HG03457 (cell line): ENCODE results near the gene PCDHGC3.

Experiments used
- ATAC-seq: cut with Tn5 transposase; IDR thresholded peaks from one replicate; pipeline ENCODE4 v1.9.1; 2021; ENCODE audit warnings: moderate number of reproducible peaks; ENCODE audit not compliant: unreplicated experiment

Gene PCDHGC3

DNA sequence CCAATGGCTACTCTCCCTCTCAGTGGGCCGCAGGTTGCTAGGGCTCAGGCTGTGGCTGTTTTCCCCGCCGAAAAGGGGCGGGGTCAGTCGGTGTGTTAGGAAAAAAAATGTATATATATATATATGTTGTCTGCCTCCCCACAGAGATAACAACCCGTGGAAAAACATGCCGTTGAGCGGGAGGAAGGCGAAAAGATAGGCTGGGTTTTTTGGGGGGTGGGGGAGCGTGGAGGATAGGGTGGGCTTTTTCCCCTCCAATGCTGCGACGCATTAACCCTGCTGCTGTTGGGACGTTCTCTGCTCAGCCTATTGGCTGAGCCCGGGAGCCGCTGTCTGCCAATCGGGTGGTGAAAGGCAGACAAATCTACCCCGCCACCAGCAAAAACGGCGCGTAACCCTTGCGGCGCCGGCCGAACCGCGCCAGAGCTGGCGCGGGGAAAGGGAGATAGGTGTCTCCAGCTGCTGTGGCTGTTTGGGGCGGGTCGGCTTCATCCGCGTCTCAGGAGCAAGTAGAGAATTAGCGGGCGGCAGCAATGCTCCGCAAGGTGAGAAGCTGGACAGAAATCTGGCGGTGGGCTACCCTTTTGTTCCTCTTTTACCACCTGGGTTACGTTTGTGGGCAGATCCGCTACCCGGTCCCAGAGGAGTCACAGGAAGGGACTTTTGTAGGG lies 9.0 kb downstream of the PCDHGC3 start, which contains the start of gene PCDHGC4:
TSS of gene PCDHGC4 (plus strand) at position 390 of the 671 bp plus-strand sequence. CDS start at position 534, 144 bp downstream.
- no peak for ATAC-seq

DNA sequence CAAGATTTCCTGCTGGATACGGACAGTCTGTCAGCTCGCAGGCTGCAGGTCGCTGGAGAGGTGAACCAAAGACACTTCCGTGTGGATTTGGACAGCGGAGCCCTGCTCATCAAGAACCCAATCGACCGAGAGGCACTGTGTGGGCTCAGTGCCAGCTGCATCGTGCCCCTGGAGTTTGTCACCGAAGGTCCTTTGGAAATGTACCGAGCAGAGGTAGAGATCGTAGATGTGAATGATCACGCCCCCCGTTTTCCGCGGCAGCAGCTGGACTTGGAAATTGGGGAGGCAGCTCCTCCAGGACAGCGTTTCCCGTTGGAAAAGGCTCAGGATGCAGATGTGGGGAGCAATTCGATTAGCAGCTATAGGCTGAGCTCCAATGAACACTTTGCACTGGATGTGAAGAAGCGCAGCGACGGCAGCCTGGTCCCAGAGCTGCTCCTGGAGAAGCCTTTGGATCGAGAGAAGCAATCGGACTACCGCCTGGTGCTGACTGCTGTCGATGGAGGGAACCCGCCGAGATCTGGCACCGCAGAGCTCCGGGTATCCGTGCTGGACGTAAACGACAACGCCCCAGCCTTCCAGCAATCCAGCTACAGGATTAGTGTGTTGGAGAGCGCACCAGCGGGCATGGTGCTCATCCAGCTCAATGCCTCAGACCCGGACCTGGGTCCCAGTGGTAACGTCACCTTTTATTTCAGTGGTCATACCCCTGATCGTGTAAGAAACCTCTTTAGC lies 9.7 kb downstream of the PCDHGC3 start:
- ATAC-seq = no peak

DNA sequence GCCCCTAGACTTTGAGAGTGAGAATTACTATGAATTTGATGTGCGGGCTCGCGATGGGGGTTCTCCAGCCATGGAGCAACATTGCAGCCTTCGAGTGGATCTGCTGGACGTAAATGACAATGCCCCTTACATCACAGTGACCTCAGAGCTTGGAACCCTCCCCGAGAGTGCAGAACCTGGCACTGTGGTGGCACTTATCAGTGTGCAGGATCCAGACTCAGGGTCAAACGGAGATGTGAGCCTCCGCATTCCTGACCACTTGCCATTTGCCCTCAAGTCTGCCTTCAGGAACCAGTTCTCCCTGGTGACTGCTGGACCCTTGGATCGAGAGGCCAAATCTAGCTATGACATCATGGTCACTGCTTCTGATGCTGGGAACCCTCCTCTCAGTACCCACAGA lies 10.3 kb downstream of the PCDHGC3 start:
- no peak for ATAC-seq

DNA sequence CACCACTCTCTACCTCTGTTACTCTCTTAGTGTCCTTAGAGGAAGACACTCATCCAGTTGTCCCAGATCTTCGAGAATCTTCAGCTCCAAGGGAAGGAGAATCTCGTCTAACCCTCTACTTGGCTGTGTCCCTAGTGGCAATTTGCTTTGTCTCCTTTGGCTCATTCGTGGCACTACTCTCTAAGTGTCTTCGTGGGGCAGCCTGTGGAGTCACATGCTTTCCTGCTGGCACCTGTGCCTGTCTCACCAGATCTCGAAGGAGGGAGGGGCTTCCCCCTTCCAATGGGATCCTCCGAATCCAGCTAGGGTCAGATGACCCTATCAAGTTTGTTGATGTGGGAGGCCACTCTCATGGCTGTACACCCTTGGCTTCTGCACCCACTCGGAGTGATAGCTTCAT lies 11.4 kb downstream of the PCDHGC3 start:
- no peak for ATAC-seq

DNA sequence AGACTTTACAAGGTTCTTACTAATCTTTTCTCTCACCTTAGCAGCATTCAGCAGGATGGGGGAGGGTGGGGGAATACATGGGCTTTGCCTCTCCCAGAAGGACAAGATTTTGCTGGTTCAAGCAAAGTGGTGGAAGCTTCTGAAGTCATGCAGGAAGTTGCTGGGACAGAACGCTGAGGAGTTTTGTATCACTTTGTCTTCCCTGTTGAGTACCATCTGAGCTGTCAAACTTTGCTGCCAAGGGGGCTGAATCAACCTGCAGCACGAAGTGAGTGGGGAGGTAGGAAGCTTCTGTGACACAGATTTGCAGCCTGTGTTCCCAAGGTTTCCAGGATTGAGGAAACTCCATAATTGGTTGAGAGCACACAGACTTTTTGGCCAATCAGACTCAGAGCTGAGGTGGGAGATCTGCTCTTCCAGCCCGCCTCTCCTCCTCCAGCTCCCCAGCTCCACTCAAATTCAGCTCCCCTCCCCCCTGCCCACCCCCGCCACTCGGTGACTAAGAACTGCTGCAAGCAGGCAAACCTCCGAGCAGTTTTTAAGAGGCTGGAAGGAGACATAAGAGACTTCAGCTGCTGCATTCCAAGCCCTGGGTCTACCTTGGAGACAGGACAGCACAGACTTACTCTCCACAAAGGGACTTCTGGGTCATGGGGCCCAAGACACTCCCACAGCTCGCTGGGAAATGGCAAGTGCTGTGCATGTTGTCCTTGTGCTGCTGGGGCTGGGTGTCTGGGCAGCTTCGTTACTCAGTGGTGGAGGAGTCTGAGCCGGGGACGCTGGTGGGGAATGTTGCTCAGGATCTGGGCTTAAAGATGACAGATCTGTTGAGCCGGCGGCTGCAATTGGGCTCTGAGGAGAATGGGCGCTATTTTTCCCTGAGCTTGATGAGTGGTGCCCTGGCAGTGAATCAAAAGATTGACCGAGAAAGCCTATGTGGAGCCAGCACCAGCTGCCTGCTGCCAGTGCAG lies 13.1 kb downstream of the PCDHGC3 start, which contains the start of gene PCDHGC5:
TSS of gene PCDHGC5 (plus strand) at position 491 of the 971 bp plus-strand sequence. CDS start at position 651, 160 bp downstream.
- no peak for ATAC-seq

DNA sequence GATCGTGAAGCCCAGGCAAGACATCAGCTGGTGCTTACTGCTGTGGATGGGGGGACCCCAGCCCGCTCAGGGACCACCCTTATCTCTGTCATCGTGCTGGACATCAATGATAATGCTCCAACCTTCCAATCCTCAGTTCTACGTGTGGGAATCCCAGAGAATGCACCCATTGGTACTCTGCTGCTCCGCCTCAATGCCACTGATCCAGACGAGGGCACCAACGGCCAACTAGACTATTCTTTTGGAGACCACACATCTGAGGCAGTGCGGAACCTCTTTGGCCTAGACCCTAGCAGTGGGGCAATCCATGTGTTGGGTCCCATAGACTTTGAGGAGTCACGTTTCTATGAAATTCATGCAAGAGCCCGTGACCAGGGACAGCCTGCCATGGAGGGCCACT lies 14.1 kb downstream of the PCDHGC3 start:
- ATAC-seq = no peak

DNA sequence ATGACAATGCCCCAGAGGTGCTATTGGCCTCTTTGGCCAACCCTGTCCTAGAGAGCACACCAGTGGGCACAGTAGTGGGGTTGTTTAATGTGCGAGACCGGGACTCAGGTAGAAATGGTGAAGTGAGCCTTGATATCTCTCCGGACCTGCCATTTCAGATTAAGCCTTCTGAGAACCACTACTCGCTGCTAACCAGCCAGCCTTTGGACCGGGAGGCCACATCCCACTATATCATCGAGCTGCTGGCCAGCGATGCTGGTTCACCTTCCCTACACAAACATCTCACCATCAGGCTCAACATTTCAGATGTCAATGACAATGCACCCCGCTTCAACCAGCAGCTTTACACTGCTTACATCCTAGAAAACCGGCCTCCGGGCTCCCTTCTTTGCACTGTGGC lies 14.5 kb downstream of the PCDHGC3 start:
- ATAC-seq = no peak

DNA sequence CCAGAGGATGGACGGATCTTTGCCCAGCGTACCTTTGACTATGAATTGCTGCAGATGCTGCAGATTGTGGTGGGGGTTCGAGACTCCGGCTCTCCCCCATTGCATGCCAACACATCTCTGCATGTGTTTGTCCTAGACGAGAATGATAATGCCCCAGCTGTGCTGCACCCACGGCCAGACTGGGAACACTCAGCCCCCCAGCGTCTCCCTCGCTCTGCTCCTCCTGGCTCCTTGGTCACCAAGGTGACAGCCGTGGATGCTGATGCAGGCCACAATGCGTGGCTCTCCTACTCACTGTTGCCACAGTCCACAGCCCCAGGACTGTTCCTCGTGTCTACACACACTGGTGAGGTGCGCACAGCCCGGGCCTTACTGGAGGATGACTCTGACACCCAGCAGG lies 15.0 kb downstream of the PCDHGC3 start:
- no peak for ATAC-seq

DNA sequence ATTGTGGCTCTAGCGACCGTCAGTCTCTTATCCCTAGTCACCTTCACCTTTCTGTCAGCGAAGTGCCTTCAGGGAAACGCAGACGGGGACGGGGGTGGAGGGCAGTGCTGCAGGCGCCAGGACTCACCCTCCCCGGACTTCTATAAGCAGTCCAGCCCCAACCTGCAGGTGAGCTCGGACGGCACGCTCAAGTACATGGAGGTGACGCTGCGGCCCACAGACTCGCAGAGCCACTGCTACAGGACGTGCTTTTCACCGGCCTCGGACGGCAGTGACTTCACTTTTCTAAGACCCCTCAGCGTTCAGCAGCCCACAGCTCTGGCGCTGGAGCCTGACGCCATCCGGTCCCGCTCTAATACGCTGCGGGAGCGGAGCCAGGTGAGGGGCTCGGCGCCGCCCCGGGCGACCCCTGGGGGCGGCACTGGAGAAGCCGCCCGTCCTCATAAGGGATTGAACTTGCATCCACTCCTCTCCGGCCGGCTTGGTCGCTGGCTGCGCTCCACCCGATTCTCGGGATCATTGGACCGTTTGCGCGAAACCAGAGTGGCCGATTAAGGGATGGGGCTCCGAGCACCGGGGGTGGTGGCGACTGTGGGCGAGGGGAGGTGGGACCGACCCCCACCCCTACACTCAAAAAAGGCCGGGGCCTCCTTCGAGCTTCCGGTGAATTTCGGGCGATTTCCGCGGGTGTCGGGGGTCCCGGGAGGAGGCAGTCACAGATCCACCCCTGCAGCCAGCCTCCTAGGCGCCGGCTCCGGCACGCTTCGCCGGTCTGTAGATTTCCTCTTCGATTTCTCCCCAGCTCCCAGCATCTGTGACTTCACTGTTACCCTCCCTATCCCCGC lies 15.8 kb downstream of the PCDHGC3 start:
- ATAC-seq = no peak

DNA sequence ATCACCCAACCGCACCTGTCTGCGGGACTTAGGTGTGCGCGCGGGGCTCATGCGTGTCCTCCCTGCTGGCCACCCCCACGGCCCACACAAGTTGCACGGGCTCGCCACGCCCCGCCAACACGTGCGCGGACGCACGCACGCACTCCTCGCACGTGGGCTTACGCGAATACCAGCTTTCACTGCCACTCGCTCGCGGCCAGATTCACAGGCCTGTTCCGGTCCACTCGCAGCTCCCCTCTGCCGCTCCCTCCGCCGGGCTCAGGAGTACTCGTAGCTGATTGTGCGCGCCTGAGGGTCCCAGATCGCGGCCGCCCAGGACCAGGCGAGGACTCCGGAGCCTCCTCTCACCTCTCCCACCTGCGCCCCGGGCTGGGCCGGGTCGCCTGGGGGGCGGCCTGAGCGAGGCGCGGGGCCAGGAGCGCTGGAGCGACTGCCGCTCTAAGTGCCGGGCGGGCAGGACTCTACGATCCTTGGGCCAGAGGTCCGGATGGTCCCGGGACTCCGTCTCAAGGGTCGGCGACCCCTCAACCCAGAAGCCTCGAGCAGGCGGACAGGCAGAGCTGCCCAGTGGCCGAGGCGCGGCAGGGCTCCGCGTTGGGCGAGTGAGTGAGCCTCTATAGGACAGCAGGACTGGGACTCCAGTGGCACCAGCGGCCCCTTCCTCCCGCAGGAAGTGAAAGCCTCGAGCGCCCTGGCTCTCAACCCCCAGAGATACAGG lies 16.6 kb downstream of the PCDHGC3 start:
- ATAC-seq = no peak

DNA sequence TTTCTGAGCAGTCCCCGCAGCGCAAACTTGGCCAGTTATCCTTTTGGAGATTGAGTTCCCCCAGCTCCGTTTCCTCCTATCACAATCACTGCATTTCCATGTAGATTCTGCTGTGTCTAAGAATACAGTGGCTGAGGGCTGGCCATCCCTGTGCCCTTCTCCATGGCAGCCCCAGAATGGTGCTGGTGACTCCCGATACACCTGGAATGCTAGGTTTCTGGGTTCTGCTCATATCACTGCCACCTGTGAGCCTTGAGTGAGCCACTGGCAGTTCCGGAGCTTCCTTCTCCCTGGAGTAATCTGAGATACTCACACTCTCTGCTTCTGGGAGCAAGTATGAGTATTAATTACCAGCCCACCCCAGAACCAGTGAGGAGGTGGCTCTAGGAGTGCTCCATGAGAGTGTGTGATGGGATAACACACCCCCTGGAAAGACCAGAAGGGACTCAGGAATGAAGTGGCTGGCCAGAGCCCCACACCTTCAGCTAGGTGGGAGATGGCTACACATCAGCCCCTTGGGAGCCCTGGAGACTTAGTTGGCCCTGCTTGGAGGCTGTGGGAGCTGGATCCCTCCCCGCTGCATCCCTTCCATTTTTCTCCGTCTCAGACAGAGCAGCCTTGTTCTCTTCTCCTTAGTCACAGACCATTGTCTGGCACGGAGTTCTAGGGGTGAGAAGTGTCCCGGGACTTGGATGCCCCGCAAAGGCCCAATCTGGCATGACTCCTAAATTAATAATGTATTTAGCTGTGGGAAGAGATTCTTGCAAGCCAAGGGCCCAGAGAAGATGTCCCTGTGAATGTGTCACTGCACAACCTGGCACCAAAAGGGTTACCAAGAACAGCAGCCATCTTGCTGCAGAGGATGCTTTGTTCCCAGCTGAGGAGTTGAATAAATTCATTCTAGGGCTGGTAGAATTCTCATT lies 18.0 kb downstream of the PCDHGC3 start:
- ATAC-seq = no peak

DNA sequence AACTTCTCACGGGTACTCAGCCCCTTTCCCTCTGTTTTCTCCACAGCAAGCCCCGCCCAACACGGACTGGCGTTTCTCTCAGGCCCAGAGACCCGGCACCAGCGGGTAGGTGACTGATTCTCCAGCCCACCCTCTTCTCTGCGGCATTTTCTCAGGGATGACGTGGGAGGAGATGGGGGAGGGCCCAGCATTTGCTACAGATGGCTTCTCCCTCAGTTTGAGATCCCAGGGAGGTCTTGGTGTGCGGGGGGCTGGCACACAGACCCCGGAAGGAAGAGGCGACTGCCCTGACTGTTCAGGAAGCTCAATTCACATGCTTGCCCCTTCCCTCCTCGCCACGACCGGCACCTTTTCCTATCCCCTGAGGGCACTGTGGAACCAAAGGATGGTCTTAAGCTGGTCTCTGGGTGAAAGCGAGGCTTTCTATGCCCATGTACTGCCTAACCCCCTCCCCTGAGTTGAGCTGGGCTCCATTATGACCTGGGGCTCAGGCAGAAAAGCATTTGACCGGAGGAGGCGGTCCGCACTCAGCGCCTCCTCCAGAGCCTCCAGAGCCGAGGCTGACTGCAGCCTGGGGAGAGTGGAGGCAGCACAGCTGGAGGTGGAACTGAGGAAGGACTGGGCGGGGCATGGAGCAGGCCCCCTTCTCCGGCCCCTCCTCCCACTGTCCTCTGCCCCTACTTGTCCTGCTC lies 19.1 kb downstream of the PCDHGC3 start:
- no peak for ATAC-seq

DNA sequence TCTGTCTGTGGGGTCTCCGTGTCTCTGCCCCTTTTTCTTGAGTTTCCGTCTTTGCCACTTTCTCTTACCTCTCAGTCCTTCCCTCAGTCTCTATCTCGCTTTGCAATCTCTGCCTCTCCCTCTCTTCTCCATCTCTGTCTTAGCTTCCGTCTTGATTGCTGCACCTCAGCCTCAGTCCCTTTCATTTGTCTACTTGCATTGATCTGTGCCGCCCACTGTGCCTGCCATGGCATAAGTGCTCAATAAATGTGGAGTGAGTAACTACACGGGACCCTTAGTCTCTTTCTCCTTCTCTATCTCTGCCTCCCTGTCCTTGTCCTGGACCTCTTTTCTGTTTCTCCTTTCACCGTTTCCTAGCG lies 19.7 kb downstream of the PCDHGC3 start:
- ATAC-seq = no peak

DNA sequence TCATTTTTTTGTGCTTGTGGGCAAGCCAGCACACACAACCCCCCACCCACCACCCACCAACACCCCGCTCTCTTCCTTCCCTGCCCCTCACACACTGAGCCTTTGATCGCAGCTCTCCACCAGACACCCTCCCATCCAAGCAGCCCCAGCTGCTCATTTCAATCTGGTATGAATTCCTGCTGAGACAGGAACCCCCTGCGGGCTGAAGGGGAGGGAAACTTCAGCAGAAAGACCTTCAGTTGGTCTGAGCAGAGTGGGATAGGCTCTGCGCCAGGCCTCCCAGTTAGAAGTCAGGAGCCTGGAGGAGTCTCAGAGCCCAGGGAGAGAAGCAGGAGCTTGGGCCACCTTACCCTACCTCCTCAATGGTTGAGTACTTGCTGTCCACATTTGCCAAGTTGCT lies 20.3 kb downstream of the PCDHGC3 start:
- ATAC-seq = no peak

DNA sequence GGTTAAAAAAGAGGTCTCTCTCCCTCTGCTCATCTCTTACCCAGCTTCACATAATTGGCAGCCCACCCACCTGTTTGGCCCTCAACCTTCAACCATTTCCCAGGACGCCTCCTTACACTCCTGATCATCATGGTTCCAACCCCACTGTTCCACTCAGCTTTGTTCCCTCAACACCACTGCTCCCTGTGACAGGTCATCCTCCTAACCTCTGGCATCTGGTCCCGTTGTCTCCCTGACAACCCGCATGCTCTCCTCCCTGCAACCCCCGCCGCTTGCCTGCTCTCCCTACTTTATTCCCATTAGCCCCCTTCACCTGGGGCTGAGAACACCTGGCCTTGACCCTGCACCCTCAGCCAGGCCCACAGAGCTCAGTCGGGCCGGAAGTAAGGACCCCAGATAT lies 26.0 kb downstream of the PCDHGC3 start:
- no peak for ATAC-seq

DNA sequence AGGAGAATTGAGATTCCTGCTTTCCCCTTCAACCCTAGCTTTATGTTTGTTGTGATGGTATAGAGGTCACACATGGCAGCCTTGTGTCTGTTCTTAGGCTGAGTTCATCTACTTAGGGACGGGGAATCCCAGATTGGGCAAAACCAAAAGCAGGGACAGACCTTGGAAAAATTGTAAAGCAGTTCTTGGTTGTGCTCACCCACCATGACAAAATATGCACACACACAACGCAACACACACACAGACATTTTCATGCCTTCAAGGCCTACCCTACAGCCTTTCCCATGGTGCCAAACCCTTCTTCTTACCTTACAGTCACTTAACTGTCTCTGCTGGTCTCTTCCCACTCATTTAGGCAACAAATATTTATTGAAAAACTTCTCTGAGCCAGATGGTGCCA lies 27.9 kb downstream of the PCDHGC3 start:
- ATAC-seq = no peak

DNA sequence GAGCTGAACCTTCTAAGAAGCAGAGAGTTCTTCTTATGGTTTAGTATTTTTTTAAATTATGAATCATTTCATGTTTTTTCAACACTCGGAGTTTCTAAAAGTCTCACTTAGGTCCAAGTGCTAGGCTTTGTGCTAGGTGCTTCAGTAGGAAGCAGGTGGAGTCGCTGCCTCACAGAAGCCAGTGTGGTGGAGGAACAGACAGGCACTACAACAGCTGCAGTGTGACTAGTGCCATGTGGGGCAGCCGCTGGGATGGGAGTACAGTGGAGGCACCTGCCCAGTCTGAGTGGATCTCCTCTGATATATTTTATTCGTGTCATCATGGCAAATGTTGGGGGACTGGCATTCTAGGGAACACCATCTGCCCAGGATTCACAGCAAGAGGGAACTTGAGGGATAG lies 28.4 kb downstream of the PCDHGC3 start:
- ATAC-seq = no peak
